ENCODE data around the gene PRCP.

DNA sequence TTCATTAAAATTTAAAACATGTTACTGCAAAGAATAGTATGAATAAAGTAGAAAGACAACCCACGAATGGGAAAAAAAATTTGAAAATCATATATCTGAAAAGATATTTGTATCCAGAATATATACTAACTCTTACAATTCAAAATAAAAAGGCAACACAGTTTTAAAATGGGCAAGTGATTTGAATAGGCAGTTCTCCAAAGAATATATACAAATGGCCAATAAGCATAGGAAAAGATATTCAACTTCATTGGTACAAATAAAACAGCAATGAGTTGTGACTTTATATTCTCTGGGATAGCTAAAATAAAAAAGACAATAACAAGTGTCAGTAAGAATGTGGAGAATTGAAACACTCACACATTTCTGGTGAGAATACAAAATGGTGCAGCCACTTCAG lies 125.0 kb downstream of the PRCP start:
- TF ChIP-seq, protein P1, sequence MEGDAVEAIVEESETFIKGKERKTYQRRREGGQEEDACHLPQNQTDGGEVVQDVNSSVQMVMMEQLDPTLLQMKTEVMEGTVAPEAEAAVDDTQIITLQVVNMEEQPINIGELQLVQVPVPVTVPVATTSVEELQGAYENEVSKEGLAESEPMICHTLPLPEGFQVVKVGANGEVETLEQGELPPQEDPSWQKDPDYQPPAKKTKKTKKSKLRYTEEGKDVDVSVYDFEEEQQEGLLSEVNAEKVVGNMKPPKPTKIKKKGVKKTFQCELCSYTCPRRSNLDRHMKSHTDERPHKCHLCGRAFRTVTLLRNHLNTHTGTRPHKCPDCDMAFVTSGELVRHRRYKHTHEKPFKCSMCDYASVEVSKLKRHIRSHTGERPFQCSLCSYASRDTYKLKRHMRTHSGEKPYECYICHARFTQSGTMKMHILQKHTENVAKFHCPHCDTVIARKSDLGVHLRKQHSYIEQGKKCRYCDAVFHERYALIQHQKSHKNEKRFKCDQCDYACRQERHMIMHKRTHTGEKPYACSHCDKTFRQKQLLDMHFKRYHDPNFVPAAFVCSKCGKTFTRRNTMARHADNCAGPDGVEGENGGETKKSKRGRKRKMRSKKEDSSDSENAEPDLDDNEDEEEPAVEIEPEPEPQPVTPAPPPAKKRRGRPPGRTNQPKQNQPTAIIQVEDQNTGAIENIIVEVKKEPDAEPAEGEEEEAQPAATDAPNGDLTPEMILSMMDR (conservative IDR thresholded peaks at IDR 0.05; ENCODE audit: low read depth, low read length): no peak
- TF ChIP-seq EZH2 (IDR thresholded peaks at IDR 0.05; ENCODE audit: low read length, unreplicated experiment) (no peak), EZH2phosphoT487 (IDR thresholded peaks at IDR 0.05; ENCODE audit: borderline replicate concordance, low read length) (no peak)

Measured in PC-3 (cell line).